A673 (cell line): ENCODE results near the gene HK3. TPM values are rescaled to one million over a fixed set of nuclear protein-coding genes. Genes with fewer than 3 reads are reported as not detected.

Experiments used
- BruUV-seq: library from RNA; stranded (reverse); fragments of 400-500 nt; replicated peaks from 2 replicates; lab custom pipeline; 2021; lab: Mats Ljungman, UMichigan
- CTCF ChIA-PET: fragments of 300-600 bp; sonication (Branson Sonifier 250); formaldehyde crosslinking; loops from one replicate; lab custom pipeline; 2022; ENCODE audit warnings: antibody characterized with exemption; lab: Charles Lee
- POLR2A ChIA-PET: fragments of 300-600 bp; sonication (Branson Sonifier 250); formaldehyde crosslinking; loops from one replicate; lab custom pipeline; 2022; ENCODE audit warnings: antibody characterized with exemption; ENCODE audit not compliant: low non-redundant PET; lab: Charles Lee
- DNase-seq: peaks from one replicate; pipeline ENCODE4 v3.0.0-alpha.2; 2015; ENCODE audit warnings: low spot score
- H3K27ac ChIP-seq: fragments of 200-600 bp; sonication (generic); 2 replicates; pipeline ENCODE4 v1.5.1; 2016; ENCODE audit warnings: mixed run types, low read depth, mild to moderate bottlenecking, mixed read lengths, antibody characterized with exemption, low read length; ENCODE audit not compliant: poor library complexity, severe bottlenecking
- H3K27me3 ChIP-seq: fragments of 200-600 bp; sonication (generic); replicated peaks from 2 replicates; pipeline ENCODE4 v1.6.1; 2017; ENCODE audit warnings: mixed run types, low read depth, mild to moderate bottlenecking, mixed read lengths, antibody characterized with exemption, low read length; ENCODE audit not compliant: insufficient read depth, poor library complexity
- H3K36me3 ChIP-seq: fragments of 200-600 bp; sonication (generic); 2 replicates; pipeline ENCODE4 v1.6.1; 2016; ENCODE audit warnings: mixed run types, mild to moderate bottlenecking, mixed read lengths, antibody characterized with exemption, low read length; ENCODE audit not compliant: insufficient read depth, poor library complexity, severe bottlenecking
- H3K4me1 ChIP-seq: fragments of 200-600 bp; sonication (generic); 2 replicates; pipeline ENCODE4 v1.6.1; 2017; ENCODE audit warnings: mixed run types, mild to moderate bottlenecking, mixed read lengths, antibody characterized with exemption, low read length; ENCODE audit not compliant: insufficient read depth, poor library complexity, severe bottlenecking
- H3K4me3 ChIP-seq: fragments of 200-600 bp; sonication (generic); 2 replicates; pipeline ENCODE4 v1.5.1; 2016; ENCODE audit warnings: low read depth, mixed run types, mild to moderate bottlenecking, mixed read lengths, low read length; ENCODE audit not compliant: poor library complexity, severe bottlenecking
- H3K9me3 ChIP-seq: fragments of 200-600 bp; sonication (generic); 2 replicates; pipeline ENCODE4 v1.6.1; 2016; ENCODE audit warnings: mixed run types, low read depth, mild to moderate bottlenecking, mixed read lengths, antibody characterized with exemption, low read length; ENCODE audit not compliant: poor library complexity, severe bottlenecking
- EZH2 ChIP-seq: fragments of 200-600 bp; sonication (generic); IDR thresholded peaks from 2 replicates; pipeline ENCODE4 v1.6.1; 2017; ENCODE audit warnings: borderline replicate concordance, low read depth, mild to moderate bottlenecking, mixed read lengths, antibody characterized with exemption, low read length; ENCODE audit not compliant: poor library complexity, severe bottlenecking
- intact Hi-C: fragments of 100-400 bp; cut with micrococcal nuclease; formaldehyde crosslinking; loops from one replicate; pipeline ENCODE4 v1.10.0; 2022; ENCODE audit not compliant: unreplicated experiment
- total RNA-seq: library from RNA; stranded (reverse); gene quantifications from 2 replicates; pipeline ENCODE4 v1.2.3, GENCODE V29; 2021
- TF ChIP-seq, protein P1 (sequence below): fragments of 300-800, 200-600 bp; sonication (generic); conservative IDR thresholded peaks from 2 replicates; pipeline ENCODE4 v1.5.1; 2017; ENCODE audit warnings: low read depth, mild to moderate bottlenecking, antibody characterized with exemption, low read length, moderate library complexity, mixed read lengths

HK3 gene
- total RNA-seq, 1 experiment from 2014 or later: 0.84 TPM

DNA sequence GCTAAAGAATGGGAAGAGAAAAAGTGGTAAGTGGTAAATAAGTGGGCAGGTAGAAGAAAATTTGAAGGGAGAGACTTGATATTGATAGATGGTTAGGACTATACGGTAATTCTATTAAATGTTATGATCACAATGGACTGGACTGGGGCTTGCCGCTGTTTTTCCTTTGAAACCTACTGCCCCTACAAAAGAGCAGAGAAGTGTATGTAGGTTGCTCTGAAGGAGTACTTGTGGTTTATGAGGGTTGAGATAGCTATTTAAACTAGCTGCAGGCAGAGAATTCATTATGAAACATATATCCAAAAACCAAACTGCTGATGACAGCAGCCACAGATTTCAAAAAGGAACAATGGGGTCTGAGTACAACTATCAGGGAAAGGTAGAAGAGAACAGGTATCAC, 16.8 kb upstream of the HK3 start:
- Histone ChIP-seq H3K27me3 (no peaks in the 10 kb centered on the region), H3K4me1 (no peaks in the 10 kb centered on the region), H3K36me3 (no peaks in the 10 kb centered on the region), H3K4me3 (no peak overlapping the region), H3K9me3 (no peaks in the 10 kb centered on the region), H3K27ac (no peak overlapping the region)
- BruUV-seq: no TSS peak
- DNase-seq: no peak
- intact Hi-C loops: no loop called here
- POLR2A ChIA-PET: no interaction called here
- CTCF ChIA-PET: no interaction called here
- TF ChIP-seq, protein P1, sequence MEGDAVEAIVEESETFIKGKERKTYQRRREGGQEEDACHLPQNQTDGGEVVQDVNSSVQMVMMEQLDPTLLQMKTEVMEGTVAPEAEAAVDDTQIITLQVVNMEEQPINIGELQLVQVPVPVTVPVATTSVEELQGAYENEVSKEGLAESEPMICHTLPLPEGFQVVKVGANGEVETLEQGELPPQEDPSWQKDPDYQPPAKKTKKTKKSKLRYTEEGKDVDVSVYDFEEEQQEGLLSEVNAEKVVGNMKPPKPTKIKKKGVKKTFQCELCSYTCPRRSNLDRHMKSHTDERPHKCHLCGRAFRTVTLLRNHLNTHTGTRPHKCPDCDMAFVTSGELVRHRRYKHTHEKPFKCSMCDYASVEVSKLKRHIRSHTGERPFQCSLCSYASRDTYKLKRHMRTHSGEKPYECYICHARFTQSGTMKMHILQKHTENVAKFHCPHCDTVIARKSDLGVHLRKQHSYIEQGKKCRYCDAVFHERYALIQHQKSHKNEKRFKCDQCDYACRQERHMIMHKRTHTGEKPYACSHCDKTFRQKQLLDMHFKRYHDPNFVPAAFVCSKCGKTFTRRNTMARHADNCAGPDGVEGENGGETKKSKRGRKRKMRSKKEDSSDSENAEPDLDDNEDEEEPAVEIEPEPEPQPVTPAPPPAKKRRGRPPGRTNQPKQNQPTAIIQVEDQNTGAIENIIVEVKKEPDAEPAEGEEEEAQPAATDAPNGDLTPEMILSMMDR: no peak
- no peak for TF ChIP-seq EZH2

DNA sequence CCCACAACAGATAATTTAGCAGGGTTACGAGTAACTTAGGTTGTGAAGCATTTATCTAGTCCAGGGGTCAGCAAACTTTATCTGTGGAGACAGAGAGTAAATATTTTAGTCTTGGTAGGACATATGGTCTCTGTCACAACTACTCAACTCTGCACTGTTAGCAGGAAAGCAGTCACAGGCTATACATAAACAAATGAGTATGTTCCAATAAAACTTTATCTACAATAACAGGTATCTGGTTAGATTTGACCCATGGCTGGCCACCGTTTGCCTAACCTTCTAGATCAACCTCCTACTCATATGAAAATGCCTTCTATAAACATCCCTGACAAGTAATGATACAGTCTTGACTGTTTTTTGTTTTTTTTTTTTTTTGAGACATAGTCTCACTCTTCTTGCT, 13.0 kb upstream of the HK3 start:
- Histone ChIP-seq H3K4me3 (no peak overlapping the region), H3K36me3 (peaks cover 10% of the 10 kb centered on the region), H3K4me1 (no peaks in the 10 kb centered on the region), H3K9me3 (no peaks in the 10 kb centered on the region), H3K27ac (no peak overlapping the region), H3K27me3 (no peaks in the 10 kb centered on the region)
- POLR2A ChIA-PET: no interaction called here
- intact Hi-C loops: no loop called here
- no peak for DNase-seq
- TF ChIP-seq, protein P1: no peak
- no peak for TF ChIP-seq EZH2
- CTCF ChIA-PET: no interaction called here
- BruUV-seq: no TSS peak

DNA sequence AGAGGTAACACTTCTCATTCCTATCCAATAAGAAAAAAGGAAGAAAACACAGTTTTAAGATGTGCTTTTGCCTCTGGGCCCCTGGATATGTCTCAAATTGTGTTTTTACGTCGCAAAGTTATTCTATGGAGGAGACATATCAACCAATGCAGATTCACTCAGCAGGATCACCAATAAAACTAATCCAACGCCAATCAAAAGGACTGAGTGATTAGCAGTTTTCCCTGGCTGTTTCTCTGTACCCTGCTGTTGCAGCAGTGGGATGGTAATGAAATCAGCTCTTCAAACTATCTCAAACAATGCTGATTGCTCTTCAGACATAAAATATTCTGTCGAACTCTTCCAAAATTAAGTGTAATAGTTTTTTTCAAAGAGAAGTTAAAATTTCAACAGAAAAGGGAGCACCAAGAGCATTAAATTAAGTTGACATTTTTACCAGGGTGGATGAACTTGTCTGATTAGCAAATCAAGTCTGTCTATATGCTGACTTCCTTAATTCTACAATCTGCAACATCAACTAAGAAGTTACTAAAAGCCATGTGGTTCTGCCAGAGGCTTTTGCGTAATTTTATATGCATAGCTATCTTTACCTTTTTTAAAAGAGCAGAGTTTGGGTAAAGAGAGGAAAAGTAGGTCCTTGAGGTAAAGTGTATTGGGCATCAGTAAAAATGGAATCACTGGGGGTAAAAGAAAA, 9.7 kb upstream of the HK3 start:
- Histone ChIP-seq H3K4me3 (no peak overlapping the region), H3K36me3 (peaks cover 43% of the 10 kb centered on the region), H3K4me1 (no peaks in the 10 kb centered on the region), H3K27me3 (no peaks in the 10 kb centered on the region), H3K9me3 (no peaks in the 10 kb centered on the region), H3K27ac (no peak overlapping the region)
- no peak for TF ChIP-seq EZH2
- TF ChIP-seq, protein P1: no peak
- ChIA-PET CTCF (no interaction called here), POLR2A (no interaction called here)
- no peak for DNase-seq
- no TSS peak for BruUV-seq
- intact Hi-C loops: no loop called here
